Psoas muscle (tissue), 8 donors: Measurements from ENCODE around the gene INSM1. TPM values are rescaled to one million over a fixed set of nuclear protein-coding genes. Genes with fewer than 3 reads are reported as not detected.
A peak's percentile ranks its signal among the peaks of the same experiment; 100 is the strongest.

Source experiments
- ATAC-seq, 4 donors: fragments of 200-7000 bp; cut with Tn5 transposase; one replicate each; pipeline ENCODE4 v1.9.1; 2020; ENCODE audit warnings: moderate library complexity in 3 of 4, mild to moderate bottlenecking in 2 of 4
- DNase-seq, 2 donors: peaks; one replicate each; pipeline ENCODE4 v3.0.0-alpha.2; 2020
- H3K27ac ChIP-seq: fragments of 200-600 bp; one replicate; pipeline ENCODE4 v1.8.0; 2022
- H3K27me3 ChIP-seq, 3 donors: fragments of 200-600 bp in 1 of 3; one replicate each; pipeline versions ENCODE4 v1.6.1 to v1.8.0; 2013 to 2022; ENCODE audit warnings: low read length in 2 of 3, mild to moderate bottlenecking in 2 of 3, moderate library complexity in 1 of 3; ENCODE audit not compliant: insufficient read depth in 3 of 3
- H3K36me3 ChIP-seq, 2 donors: fragments of 200-600 bp in 1 of 2; one replicate each; pipeline versions ENCODE4 v1.6.1 to v1.8.0; 2013 to 2022; ENCODE audit warnings: low read depth in 1 of 2, mild to moderate bottlenecking in 1 of 2, moderate library complexity in 1 of 2; ENCODE audit not compliant: insufficient read depth in 1 of 2
- H3K4me1 ChIP-seq: fragments of 200-600 bp; one replicate; pipeline ENCODE4 v1.8.0; 2022
- H3K4me3 ChIP-seq: fragments of 200-600 bp; one replicate; pipeline ENCODE4 v1.8.0; 2022; ENCODE audit warnings: mild to moderate bottlenecking
- H3K9me3 ChIP-seq: fragments of 200-600 bp; one replicate; pipeline ENCODE4 v1.8.0; 2022
- WGBS, 3 donors: extraction: QIAGEN DNeasy Blood & Tissue Kit; methylation state at CpG; one replicate each; pipeline versions ENCODE4 v1.1.6 to v1.1.7; 2013; 5-methylcytosine and 5-hydroxymethylcytosine counted together
- intact Hi-C, 2 donors: fragments of 100-400 bp; cut with DNase I; formaldehyde crosslinking; loops; one replicate each; pipeline versions ENCODE4 v1.11.0 to v1.14.2; 2022
- polyA plus RNA-seq, 3 donors: library from polyadenylated mRNA; stranded (reverse); fragments of 200-250 nt; gene quantifications; one replicate each; pipeline ENCODE4 v1.2.3, GENCODE V29; 2013
- total RNA-seq, 4 donors: library from RNA; stranded (reverse); fragmentation: NEBNext Ultra II Directional in 2 of 4; extraction: Animal tissue kit (Norgen Biotek cat#: 25700) in 2 of 4; gene quantifications; one replicate each; pipeline versions ENCODE4 v1.2.1 to v1.2.4, GENCODE V29; 2021 to 2023
- TF ChIP-seq, protein P1 (sequence below): fragments of 200-600 bp; IDR thresholded peaks from one replicate; pipeline ENCODE4 v1.8.0; 2022; ENCODE audit warnings: antibody characterized with exemption
- donor health status: healthy with polysubstance abuse.
- donor health status: DM: no; HTN: no; CAD: no; lungs with moderate emphysema.
- donor health status: Bipolar disorder and iron deficiency.
- donor health status: healthy.
- donor health status: DM: yes; HTN: yes; CAD: no.
- donor health status: DM: no; HTN: no; CAD: no.
- donor health status: DM: no; HTN: no; CAD: no.
- donor health status: DM: yes; HTN: yes; CAD: no.

The INSM1 gene
- total and polyA plus RNA-seq, 7 donors: 0.08 TPM; not detected in 6

DNA sequence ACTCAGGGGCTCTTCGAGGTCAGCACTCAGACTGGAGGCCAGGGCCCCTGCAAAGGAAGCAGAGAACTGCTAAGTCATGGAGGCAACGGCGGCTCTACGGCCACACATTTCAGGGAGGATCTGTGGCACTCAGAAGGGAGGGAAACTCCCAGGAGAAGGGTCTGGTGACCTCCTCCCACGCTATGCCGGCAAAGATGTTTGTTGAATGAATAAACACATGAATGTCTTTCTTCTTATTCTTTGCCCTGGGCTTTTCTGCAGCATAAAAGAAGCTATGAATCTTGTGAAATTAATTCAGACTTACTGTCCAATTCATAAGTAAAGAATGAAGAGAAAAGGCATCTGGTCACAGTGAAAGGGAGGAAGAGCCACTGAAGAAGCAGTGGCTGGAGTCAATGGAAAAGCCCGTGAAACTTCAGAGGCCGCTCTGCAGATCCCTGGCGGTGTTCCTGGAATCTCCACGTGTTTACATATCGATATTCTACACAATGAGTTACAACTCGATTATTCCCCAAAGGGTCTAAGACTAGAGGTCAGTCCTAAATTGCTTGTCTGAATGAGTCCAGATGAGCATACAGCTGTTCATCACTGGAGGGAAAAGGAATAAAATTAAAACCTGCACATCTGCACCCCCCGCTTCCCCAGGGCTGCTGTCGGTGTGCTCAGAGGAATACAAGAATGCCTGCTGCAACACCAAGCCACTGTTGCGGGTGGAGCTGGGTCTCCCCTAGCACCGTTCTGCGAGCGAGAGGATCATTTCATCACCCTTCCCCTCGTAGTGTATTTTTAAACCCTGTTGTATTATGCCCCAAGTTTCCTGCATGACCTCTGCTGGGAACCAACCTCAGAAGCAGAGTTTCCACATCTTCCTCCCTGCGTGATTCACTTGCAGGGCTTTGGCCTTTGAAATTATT, 25.6 kb downstream of the INSM1 start:
- Histone ChIP-seq H3K4me1 (no peaks in the 10 kb centered on the region), H3K27me3 (no peaks in the 10 kb centered on the region), H3K36me3 (peaks cover 5 to 85% of the 10 kb centered on the region in 2 donors), H3K4me3 (no peak overlapping the region), H3K9me3 (no peaks in the 10 kb centered on the region), H3K27ac (no peak overlapping the region)
- intact Hi-C loops: no loop called here
- whole genome bisulfite sequencing, 3 donors: 70 to 75% (median 72%) methylated on average over 20 of the region's 20 CpGs
- ATAC-seq (peak in 2 of 4 donors; percentile 12 to 29), DNase-seq (no peak)
- TF ChIP-seq, protein P1, sequence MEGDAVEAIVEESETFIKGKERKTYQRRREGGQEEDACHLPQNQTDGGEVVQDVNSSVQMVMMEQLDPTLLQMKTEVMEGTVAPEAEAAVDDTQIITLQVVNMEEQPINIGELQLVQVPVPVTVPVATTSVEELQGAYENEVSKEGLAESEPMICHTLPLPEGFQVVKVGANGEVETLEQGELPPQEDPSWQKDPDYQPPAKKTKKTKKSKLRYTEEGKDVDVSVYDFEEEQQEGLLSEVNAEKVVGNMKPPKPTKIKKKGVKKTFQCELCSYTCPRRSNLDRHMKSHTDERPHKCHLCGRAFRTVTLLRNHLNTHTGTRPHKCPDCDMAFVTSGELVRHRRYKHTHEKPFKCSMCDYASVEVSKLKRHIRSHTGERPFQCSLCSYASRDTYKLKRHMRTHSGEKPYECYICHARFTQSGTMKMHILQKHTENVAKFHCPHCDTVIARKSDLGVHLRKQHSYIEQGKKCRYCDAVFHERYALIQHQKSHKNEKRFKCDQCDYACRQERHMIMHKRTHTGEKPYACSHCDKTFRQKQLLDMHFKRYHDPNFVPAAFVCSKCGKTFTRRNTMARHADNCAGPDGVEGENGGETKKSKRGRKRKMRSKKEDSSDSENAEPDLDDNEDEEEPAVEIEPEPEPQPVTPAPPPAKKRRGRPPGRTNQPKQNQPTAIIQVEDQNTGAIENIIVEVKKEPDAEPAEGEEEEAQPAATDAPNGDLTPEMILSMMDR: no peak

DNA sequence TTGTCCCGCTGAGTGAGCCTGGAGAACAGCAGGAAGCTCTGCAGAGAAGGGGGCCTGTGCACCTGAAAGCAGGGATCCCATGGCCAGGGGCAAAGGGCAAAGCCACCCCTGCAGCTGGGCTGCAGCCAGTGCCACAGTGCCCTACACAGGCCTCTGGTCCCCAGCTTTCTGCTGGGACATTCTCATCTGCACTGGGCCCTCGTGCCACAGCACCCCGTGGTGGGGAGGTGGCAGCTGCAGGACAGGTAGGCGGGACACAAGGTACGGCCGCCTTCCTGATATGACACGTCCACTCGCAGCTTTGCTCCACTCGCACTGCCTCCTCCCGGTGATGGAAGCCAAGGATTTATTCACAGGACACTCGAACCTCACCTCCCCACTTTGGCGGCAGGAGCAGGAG, 27.2 kb downstream of the INSM1 start:
- 92 to 94% (median 93%) methylated on average over 11 to 12 of the region's 12 CpGs for WGBS, 3 donors
- intact Hi-C loops: no loop called here
- no peaks in the 10 kb centered on the region for H3K27me3 ChIP-seq
- TF ChIP-seq, protein P1: no peak
- no peak overlapping the region for H3K4me3 ChIP-seq
- H3K36me3 ChIP-seq: peaks cover 5 to 76% of the 10 kb centered on the region in 2 donors
- no peaks in the 10 kb centered on the region for H3K9me3 ChIP-seq
- DNase-seq (no peak), ATAC-seq (no peak)
- H3K4me1 ChIP-seq: no peaks in the 10 kb centered on the region
- H3K27ac ChIP-seq: no peak overlapping the region

DNA sequence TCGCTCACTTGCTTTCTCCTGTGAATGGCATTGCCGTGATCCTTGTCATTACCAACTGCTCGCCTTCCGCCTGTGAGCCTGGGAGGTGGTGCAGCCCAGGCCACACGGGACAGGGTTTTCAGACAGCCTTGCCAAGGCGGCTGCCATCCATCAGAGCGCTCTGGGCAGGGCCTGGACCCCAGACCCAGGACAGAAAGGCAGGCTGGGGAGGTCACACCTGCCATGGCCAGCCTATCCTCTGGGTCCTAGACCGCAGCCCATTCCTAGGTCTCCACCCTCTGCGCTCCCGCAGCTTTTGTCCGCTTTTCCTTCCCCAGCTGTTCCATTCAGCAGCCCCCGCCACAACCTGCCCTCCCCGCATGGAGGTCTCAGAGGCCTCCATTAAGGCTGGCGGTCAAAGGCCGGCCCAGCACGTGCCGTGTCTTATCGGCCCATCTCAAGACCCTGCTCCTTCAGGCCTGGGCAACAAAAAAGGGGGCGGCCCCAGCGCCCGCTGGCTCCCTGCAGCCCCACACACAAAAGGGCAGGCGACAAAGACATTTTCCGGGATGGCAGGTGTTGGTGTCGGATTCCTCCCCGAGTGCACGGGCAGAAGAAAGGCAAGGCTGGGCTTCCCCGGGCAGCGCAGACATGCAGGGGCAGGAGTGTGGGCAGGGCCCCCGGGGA, 28.1 kb downstream of the INSM1 start:
- Histone ChIP-seq H3K27me3 (no peaks in the 10 kb centered on the region), H3K27ac (no peak overlapping the region), H3K4me1 (no peaks in the 10 kb centered on the region), H3K9me3 (no peaks in the 10 kb centered on the region), H3K36me3 (peaks cover 5 to 68% of the 10 kb centered on the region in 2 donors), H3K4me3 (no peak overlapping the region)
- WGBS, 3 donors: 87 to 89% (median 88%) methylated on average over 28 to 29 of the region's 29 CpGs
- ATAC-seq (no peak), DNase-seq (no peak)
- intact Hi-C loops: no loop called here
- TF ChIP-seq, protein P1: no peak

DNA sequence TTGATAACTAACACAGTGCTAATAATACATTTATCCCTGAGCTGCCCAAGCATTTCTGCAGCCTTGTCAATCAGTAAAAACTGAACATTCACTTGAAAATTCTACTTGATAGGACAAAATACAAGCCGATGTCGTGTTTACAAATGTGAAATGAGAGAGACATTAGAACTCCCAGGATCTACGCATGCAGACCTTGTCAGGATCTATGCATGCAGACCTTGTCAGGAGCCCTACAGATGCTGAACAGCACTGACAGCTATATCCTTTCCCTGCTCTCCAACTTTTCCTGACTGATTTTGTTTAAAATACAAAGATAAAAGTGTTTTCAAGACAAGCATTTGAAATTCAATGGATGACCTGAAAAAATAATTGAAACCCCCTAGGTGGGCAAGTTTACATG, 28.9 kb downstream of the INSM1 start:
- peaks cover 4 to 66% of the 10 kb centered on the region in 2 donors for H3K36me3 ChIP-seq

More for the DNA sequence above, 28.9 kb downstream of the INSM1 start:
- WGBS, 3 donors: 95 to 99% (median 97%) methylated on average over 3 of the region's 3 CpGs
- no peak for DNase-seq
- Histone ChIP-seq H3K4me3 (no peak overlapping the region), H3K9me3 (no peaks in the 10 kb centered on the region), H3K27ac (no peak overlapping the region), H3K4me1 (no peaks in the 10 kb centered on the region), H3K27me3 (no peaks in the 10 kb centered on the region)
- no peak for ATAC-seq
- intact Hi-C loops: no loop called here
- TF ChIP-seq, protein P1: no peak
